GM18508 (cell line): Measurements from ENCODE around the gene TM9SF1.

Experiments
- ATAC-seq: cut with Tn5 transposase; IDR thresholded peaks from one replicate; pipeline ENCODE4 v1.9.1; 2021; ENCODE audit warnings: moderate number of reproducible peaks; ENCODE audit not compliant: insufficient read depth, unreplicated experiment

The TM9SF1 gene

GRCh38 chr14:24159777-24160498, 35.3 kb downstream of the TM9SF1 start:
- no peak for ATAC-seq

- ATAC-seq: no peak
Observed at GRCh38 chr14:24157331-24157730, 37.9 kb downstream of the TM9SF1 start.

GRCh38 chr14:24156840-24157239, 38.4 kb downstream of the TM9SF1 start:
- ATAC-seq: no peak

- ATAC-seq: no peak
Observed at GRCh38 chr14:24155100-24155499, 40.1 kb downstream of the TM9SF1 start.

GRCh38 chr14:24151404-24152080, 43.7 kb downstream of the TM9SF1 start:
- no peak for ATAC-seq

- no peak for ATAC-seq
Observed at GRCh38 chr14:24150993-24151392, 44.2 kb downstream of the TM9SF1 start.

- ATAC-seq: no peak
Observed at GRCh38 chr14:24150567-24150966, 44.7 kb downstream of the TM9SF1 start.

- no peak for ATAC-seq
Observed at GRCh38 chr14:24150061-24150460, 45.2 kb downstream of the TM9SF1 start.

- ATAC-seq: no peak
Observed at GRCh38 chr14:24149302-24149969, 45.8 kb downstream of the TM9SF1 start.

GRCh38 chr14:24147761-24148428, 47.3 kb downstream of the TM9SF1 start:
- no peak for ATAC-seq

GRCh38 chr14:24146978-24147760, 48.1 kb downstream of the TM9SF1 start, which contains the start of gene RNF31:
TSS of gene RNF31 (plus strand) at chr14:24147498. CDS start at chr14:24147699, 201 bp downstream.
- peak; percentile 67 for ATAC-seq

GRCh38 chr14:24146453-24146977, 48.7 kb downstream of the TM9SF1 start, which contains the start of gene PSME2:
TSS of gene PSME2 (minus strand) at chr14:24146610. CDS start at chr14:24146581, 29 bp downstream.
- ATAC-seq: peak; percentile 31

- no peak for ATAC-seq
Observed at GRCh38 chr14:24145690-24146452, 49.4 kb downstream of the TM9SF1 start.

- ATAC-seq: no peak
Observed at GRCh38 chr14:24145219-24145618, 50.0 kb downstream of the TM9SF1 start.

GRCh38 chr14:24144451-24144850, 50.8 kb downstream of the TM9SF1 start:
- ATAC-seq: no peak

GRCh38 chr14:24143511-24143910, 51.7 kb downstream of the TM9SF1 start:
- no peak for ATAC-seq

GRCh38 chr14:24141097-24141880, 54.0 kb downstream of the TM9SF1 start, which contains the start of gene EMC9:
TSS of gene EMC9 (minus strand) at chr14:24141591. CDS start at chr14:24141304, 287 bp downstream.
- ATAC-seq: peak; percentile 74
